GM12872 (cell line): Measurements from ENCODE around the gene CLEC2D.

Experiments used
- CTCF ChIP-seq: IDR thresholded peaks from 3 replicates; pipeline ENCODE4 v1.5.1; 2011; ENCODE audit warnings: low read depth, mild to moderate bottlenecking, low read length, moderate library complexity; ENCODE audit not compliant: insufficient read depth

The CLEC2D gene

GRCh38 chr12:9725213-9725870, 55.8 kb downstream of the CLEC2D start:
- no peak for TF ChIP-seq CTCF

GRCh38 chr12:9727813-9728212, 58.3 kb downstream of the CLEC2D start:
- no peak for TF ChIP-seq CTCF

- no peak for TF ChIP-seq CTCF
Observed at GRCh38 chr12:9729082-9729481, 59.6 kb downstream of the CLEC2D start.

- no peak for TF ChIP-seq CTCF
Observed at GRCh38 chr12:9730011-9730410, 60.5 kb downstream of the CLEC2D start.

- TF ChIP-seq CTCF, result no peak
Observed at GRCh38 chr12:9730591-9730990, 61.1 kb downstream of the CLEC2D start.

GRCh38 chr12:9731393-9731792, 61.9 kb downstream of the CLEC2D start:
- TF ChIP-seq CTCF, result no peak

- TF ChIP-seq CTCF, result no peak
Observed at GRCh38 chr12:9731797-9732196, 62.3 kb downstream of the CLEC2D start.
